Measurements from ENCODE around the gene ARHGEF33. TPM values are rescaled to one million over a fixed set of nuclear protein-coding genes. Genes with fewer than 3 reads are reported as not detected.

Gene ARHGEF33
- total RNA-seq, 1 experiment from 2014 or later = 0.30 TPM

DNA sequence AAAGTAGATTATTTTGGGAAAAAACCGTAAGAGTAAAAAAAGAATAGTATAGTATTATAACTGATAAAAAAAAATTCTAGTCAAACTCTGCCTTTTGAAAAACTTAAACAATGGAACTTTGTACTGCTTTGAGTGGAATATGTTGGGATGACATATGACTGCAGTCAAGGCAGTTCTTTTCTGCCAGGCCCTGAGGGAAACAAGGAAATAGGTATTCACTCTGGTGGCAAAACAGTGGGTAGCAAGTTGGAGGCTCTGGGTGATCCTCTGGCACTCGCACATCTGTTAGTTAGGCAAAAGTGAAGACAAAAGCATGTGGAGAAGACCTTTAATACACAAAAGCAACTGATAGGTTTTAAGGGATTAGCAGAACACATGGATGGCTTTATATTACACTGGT lies 102.2 kb downstream of the ARHGEF33 start:
- Histone ChIP-seq H3K9me3 (ENCODE audit: control insufficient read depth in 1 of 2, insufficient read depth in 1 of 2, low read depth in 1 of 2, low read length in 2 of 2) (no peaks in the 10 kb centered on the region), H3K9ac (ENCODE audit: low read length) (no peak overlapping the region), H3K79me2 (ENCODE audit: insufficient read depth, low read length) (no peaks in the 10 kb centered on the region), H3K4me1 (ENCODE audit: control insufficient read depth in 1 of 2, insufficient read depth in 2 of 2, low read length in 2 of 2) (no peaks in the 10 kb centered on the region), H3K9me2 (ENCODE audit: insufficient read depth) (no peaks in the 10 kb centered on the region), H3K27ac (ENCODE audit: low read depth, low read length) (no peak overlapping the region), H2AFZ (ENCODE audit: low read depth, low read length, poor library complexity, severe bottlenecking) (no peak overlapping the region), H3K36me3 (ENCODE audit: control insufficient read depth in 1 of 2, insufficient read depth in 2 of 2, low read length in 2 of 2) (peaks cover 0 to 8% of the 10 kb centered on the region in 2 experiments; a peak in 1 of 4 replicates), H3K4me3 (replicated peaks in 1 of 2; ENCODE audit: low read depth in 1 of 2, low read length in 2 of 2) (no peak overlapping the region), H3K4me2 (ENCODE audit: low read length) (no peak overlapping the region), H4K20me1 (ENCODE audit: insufficient read depth) (no peaks in the 10 kb centered on the region), H3K27me3 (ENCODE audit: insufficient read depth, low read length) (no peaks in the 10 kb centered on the region)
- ATAC-seq = no peak
- DNase-seq (ENCODE audit: low read depth, low spot score) = no peak
- TF ChIP-seq SRF (IDR thresholded peaks at IDR 0.05; ENCODE audit: low read depth) = no peak
- TF ChIP-seq EGR1 (IDR thresholded peaks at IDR 0.05; ENCODE audit: low read depth) = no peak
- no peak for TF ChIP-seq SP1 (IDR thresholded peaks at IDR 0.05; ENCODE audit: low read depth)
- ChIA-PET CTCF (no interaction called here), POLR2A (no interaction called here), RAD21 (ENCODE audit: low non-redundant PET in 1 of 2, low total read pairs in 2 of 2, uncharacterized antibody in 2 of 2, unreplicated experiment in 2 of 2) (no interaction called here)
- intact Hi-C loops (cut with micrococcal nuclease) = no loop called here
- BruUV-seq (replicated peaks) = no TSS peak

DNA sequence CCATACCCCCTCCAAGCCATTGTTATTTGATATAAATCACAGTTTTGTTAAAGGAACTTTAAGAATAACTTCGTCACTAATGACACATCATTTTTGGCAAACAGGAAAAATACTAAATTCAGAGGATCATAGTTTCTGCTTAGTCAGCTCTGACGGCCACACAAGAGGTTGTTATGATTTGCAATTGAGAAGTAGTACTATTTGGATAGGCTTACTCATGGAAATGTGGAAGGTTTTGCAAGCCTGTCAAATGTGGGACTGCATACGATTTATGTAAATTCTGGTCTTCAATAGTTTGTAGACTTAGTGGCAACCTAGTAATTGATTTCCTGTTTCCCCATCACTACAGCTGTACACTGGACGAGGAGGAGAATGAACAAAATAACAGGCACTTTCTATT lies 108.1 kb downstream of the ARHGEF33 start:
- H3K27me3 ChIP-seq (ENCODE audit: insufficient read depth, low read length) = no peaks in the 10 kb centered on the region
- ChIA-PET POLR2A (no interaction called here), CTCF (no interaction called here), RAD21 (ENCODE audit: low non-redundant PET in 1 of 2, low total read pairs in 2 of 2, uncharacterized antibody in 2 of 2, unreplicated experiment in 2 of 2) (no interaction called here)
- H3K9me2 ChIP-seq (ENCODE audit: insufficient read depth) = no peaks in the 10 kb centered on the region
- H3K27ac ChIP-seq (ENCODE audit: low read depth, low read length) = no peak overlapping the region
- ATAC-seq = no peak
- no peaks in the 10 kb centered on the region for H3K4me1 ChIP-seq (ENCODE audit: control insufficient read depth in 1 of 2, insufficient read depth in 2 of 2, low read length in 2 of 2)
- H3K79me2 ChIP-seq (ENCODE audit: insufficient read depth, low read length) = no peaks in the 10 kb centered on the region
- no peaks in the 10 kb centered on the region for H3K9me3 ChIP-seq (ENCODE audit: control insufficient read depth in 1 of 2, insufficient read depth in 1 of 2, low read depth in 1 of 2, low read length in 2 of 2)
- no peaks in the 10 kb centered on the region for H4K20me1 ChIP-seq (ENCODE audit: insufficient read depth)
- BruUV-seq (replicated peaks) = no TSS peak
- no peak overlapping the region for H3K4me2 ChIP-seq (ENCODE audit: low read length)
- DNase-seq (ENCODE audit: low read depth, low spot score) = no peak
- TF ChIP-seq, protein P1, sequence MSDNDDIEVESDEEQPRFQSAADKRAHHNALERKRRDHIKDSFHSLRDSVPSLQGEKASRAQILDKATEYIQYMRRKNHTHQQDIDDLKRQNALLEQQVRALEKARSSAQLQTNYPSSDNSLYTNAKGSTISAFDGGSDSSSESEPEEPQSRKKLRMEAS (IDR thresholded peaks at IDR 0.05) = no peak
- TF ChIP-seq EZH2 (IDR thresholded peaks at IDR 0.05) (no peak), ZNF274 (IDR thresholded peaks at IDR 0.05; ENCODE audit: low read depth, low read length) (no peak), RAD21 (IDR thresholded peaks at IDR 0.05; ENCODE audit: low read depth) (no peak), ELF1 (IDR thresholded peaks at IDR 0.05; ENCODE audit: borderline replicate concordance, low read depth) (no peak)
- TF ChIP-seq, protein P2, sequence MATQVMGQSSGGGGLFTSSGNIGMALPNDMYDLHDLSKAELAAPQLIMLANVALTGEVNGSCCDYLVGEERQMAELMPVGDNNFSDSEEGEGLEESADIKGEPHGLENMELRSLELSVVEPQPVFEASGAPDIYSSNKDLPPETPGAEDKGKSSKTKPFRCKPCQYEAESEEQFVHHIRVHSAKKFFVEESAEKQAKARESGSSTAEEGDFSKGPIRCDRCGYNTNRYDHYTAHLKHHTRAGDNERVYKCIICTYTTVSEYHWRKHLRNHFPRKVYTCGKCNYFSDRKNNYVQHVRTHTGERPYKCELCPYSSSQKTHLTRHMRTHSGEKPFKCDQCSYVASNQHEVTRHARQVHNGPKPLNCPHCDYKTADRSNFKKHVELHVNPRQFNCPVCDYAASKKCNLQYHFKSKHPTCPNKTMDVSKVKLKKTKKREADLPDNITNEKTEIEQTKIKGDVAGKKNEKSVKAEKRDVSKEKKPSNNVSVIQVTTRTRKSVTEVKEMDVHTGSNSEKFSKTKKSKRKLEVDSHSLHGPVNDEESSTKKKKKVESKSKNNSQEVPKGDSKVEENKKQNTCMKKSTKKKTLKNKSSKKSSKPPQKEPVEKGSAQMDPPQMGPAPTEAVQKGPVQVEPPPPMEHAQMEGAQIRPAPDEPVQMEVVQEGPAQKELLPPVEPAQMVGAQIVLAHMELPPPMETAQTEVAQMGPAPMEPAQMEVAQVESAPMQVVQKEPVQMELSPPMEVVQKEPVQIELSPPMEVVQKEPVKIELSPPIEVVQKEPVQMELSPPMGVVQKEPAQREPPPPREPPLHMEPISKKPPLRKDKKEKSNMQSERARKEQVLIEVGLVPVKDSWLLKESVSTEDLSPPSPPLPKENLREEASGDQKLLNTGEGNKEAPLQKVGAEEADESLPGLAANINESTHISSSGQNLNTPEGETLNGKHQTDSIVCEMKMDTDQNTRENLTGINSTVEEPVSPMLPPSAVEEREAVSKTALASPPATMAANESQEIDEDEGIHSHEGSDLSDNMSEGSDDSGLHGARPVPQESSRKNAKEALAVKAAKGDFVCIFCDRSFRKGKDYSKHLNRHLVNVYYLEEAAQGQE (IDR thresholded peaks at IDR 0.05; ENCODE audit: low read depth) = no peak
- intact Hi-C loops (cut with micrococcal nuclease) = no loop called here
- no peak overlapping the region for H2AFZ ChIP-seq (ENCODE audit: low read depth, low read length, poor library complexity, severe bottlenecking)
- H3K36me3 ChIP-seq (ENCODE audit: control insufficient read depth in 1 of 2, insufficient read depth in 2 of 2, low read length in 2 of 2) = peaks cover 0 to 8% of the 10 kb centered on the region in 2 experiments; a peak in 1 of 4 replicates
- H3K4me3 ChIP-seq (replicated peaks in 1 of 2; ENCODE audit: low read depth in 1 of 2, low read length in 2 of 2) = no peak overlapping the region
- no peak overlapping the region for H3K9ac ChIP-seq (ENCODE audit: low read length)

Measured in HCT116 (cell line).